ENCODE data around the gene RASD2.
A peak's percentile ranks its signal among the peaks of the same experiment; 100 is the strongest.
"Not testable (repeated sequence)": the region's sequence is repeated elsewhere in the genome, so short reads cannot be mapped to it uniquely, and the experiment has no call there.

The RASD2 gene, protein sequence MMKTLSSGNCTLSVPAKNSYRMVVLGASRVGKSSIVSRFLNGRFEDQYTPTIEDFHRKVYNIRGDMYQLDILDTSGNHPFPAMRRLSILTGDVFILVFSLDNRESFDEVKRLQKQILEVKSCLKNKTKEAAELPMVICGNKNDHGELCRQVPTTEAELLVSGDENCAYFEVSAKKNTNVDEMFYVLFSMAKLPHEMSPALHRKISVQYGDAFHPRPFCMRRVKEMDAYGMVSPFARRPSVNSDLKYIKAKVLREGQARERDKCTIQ

DNA sequence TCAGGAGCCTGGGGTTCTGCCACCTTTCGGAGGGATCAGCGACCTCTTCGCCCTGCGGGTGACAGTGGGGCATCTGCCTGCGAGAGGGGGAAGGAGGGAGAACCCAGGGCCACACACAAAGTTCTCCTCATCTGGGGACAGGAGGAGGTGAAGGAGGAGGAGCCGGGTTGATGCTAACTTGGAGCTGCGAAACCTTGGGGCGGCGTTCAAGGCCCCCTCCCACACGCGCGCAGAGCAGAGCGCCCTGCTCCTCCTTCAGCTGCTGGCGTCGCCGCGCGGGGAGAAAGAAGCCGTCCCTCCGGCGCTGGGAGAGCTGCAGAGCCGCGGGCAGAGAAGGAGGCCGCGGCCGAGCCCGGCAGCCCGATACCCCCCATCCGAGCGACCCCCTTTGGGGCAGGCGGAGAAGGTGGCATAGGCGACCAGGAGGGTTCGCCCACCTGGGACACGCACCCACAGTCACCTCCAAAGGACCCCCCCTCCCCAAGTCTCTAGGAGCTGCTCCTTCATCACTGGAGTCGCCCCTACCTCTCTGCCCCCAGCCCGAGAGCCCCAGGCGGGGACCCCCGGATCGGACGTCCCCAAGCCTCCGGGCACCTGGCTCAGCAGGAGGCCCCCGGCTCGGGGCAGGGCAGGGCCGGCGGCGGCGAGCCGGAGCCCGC is at the start of gene RASD2:
RASD2 (plus strand) TSS at position 237 of the 659 bp plus-strand sequence. CDS start 5,979 bp downstream, outside the sequence.
- TF ChIP-seq, protein P1, sequence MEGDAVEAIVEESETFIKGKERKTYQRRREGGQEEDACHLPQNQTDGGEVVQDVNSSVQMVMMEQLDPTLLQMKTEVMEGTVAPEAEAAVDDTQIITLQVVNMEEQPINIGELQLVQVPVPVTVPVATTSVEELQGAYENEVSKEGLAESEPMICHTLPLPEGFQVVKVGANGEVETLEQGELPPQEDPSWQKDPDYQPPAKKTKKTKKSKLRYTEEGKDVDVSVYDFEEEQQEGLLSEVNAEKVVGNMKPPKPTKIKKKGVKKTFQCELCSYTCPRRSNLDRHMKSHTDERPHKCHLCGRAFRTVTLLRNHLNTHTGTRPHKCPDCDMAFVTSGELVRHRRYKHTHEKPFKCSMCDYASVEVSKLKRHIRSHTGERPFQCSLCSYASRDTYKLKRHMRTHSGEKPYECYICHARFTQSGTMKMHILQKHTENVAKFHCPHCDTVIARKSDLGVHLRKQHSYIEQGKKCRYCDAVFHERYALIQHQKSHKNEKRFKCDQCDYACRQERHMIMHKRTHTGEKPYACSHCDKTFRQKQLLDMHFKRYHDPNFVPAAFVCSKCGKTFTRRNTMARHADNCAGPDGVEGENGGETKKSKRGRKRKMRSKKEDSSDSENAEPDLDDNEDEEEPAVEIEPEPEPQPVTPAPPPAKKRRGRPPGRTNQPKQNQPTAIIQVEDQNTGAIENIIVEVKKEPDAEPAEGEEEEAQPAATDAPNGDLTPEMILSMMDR (IDR thresholded peaks at IDR 0.05): no peak
- H3K27ac Mint-ChIP-seq: no peak within 1 kb of the TSS
- peak; percentile 58 for DNase-seq
- no peaks in the 10 kb centered on the region for H3K9me3 Mint-ChIP-seq
- no peaks in the 10 kb centered on the region for H3K36me3 Mint-ChIP-seq (ENCODE audit: low read depth)
- peaks cover 33% of the 10 kb centered on the region for H3K4me1 Mint-ChIP-seq
- peaks cover 80% of the 10 kb centered on the region for H3K27me3 Mint-ChIP-seq (ENCODE audit: low read depth, poor library complexity)
- H3K4me3 Mint-ChIP-seq: peak within 1 kb of the TSS; percentile 73

DNA sequence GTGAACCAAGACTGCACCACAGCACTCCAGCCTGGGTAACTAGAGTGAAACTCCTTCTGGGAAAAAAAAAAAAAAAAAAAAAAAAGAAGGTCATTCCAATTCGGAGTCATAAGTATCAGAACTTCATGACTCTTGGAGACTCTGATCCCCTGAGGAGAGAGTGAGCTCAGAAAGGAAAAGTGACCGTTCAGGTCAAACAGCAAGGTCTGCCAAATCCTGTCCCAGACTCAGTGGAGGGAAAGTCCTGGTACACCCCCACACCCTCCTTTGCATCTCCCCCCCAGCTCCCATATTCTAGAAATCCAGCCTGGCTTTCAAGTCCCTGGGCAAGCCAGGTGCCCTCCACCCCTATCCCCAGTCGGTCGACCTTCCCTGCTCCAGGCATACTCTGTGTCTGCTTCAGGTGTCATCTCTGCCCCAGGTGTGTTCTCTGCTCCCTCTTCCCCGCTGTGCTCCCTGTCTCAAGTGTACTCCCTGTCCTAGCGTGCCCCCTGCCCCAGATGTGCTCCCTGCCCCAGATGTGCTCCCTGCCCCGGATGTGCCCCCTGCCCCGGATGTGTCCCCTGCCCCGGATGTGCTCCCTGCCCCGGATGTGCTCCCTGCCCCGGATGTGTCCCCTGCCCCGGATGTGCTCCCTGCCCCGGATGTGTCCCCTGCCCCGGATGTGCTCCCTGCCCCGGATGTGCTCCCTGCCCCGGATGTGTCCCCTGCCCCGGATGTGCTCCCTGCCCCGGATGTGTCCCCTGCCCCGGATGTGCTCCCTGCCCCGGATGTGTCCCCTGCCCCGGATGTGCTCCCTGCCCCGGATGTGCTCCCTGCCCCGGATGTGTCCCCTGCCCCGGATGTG is 49.3 kb upstream of the RASD2 start:
- not testable (repeated sequence) for DNase-seq; H3K9me3 Mint-ChIP-seq; H3K4me1 Mint-ChIP-seq; H3K36me3 Mint-ChIP-seq (ENCODE audit: low read depth); H3K27ac Mint-ChIP-seq; H3K4me3 Mint-ChIP-seq
- H3K27me3 Mint-ChIP-seq (ENCODE audit: low read depth, poor library complexity): peaks cover 39% of the 10 kb centered on the region

DNA sequence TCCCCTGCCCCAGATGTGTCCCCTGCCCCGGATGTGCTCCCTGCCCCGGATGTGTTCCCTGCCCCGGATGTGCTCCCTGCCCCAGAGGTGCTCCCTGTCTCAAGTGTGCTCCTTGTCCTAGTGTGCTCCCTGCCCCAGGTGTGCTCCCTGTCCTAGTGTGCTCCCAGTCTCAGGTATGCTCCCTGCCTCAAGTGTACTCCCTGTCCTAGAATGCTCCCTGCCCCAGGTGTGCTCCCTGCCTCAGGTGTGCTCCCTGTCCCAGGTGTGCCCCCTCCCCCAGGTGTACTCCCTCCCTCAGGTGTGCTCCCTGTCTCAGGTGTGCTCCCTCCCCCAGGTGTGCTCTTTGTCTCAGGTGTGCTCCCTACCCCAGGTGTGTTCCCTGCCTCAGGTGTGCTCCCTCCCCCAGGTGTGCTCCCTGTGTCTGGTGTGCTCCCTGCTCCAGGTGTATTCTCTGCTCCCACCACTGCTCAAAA is 48.7 kb upstream of the RASD2 start:
- TF ChIP-seq, protein P1 (IDR thresholded peaks at IDR 0.05): no peak
- Mint-ChIP-seq H3K9me3 (no peaks in the 10 kb centered on the region), H3K4me1 (peaks cover 4% of the 10 kb centered on the region), H3K27ac (no peak overlapping the region), H3K36me3 (ENCODE audit: low read depth) (no peaks in the 10 kb centered on the region), H3K27me3 (ENCODE audit: low read depth, poor library complexity) (peaks cover 39% of the 10 kb centered on the region), H3K4me3 (no peak overlapping the region)
- no peak for DNase-seq

DNA sequence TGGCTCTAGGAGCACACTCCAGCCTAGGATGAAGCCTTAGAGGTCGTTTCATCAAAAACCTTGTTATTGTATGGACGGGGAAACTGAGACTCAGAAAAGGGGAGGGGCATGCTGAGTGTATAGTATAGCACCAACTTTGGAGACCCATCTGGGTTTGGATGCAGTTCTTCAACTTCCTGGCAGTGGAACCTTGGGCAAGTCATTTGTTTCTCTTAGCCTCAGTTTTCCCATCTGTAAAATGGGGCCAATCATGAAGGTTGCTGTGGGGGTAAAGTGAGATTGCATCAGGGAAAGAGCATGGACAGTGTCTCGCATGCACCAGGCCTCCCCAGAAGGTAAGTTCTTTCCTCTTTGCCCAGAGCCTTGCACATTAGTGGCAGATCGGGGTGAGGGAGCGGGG is 47.6 kb upstream of the RASD2 start:
- H3K4me3 Mint-ChIP-seq: no peak overlapping the region
- H3K27ac Mint-ChIP-seq: no peak overlapping the region
- H3K36me3 Mint-ChIP-seq (ENCODE audit: low read depth): no peaks in the 10 kb centered on the region
- TF ChIP-seq, protein P1 (IDR thresholded peaks at IDR 0.05): no peak
- H3K4me1 Mint-ChIP-seq: peaks cover 4% of the 10 kb centered on the region
- DNase-seq: no peak
- no peaks in the 10 kb centered on the region for H3K9me3 Mint-ChIP-seq
- H3K27me3 Mint-ChIP-seq (ENCODE audit: low read depth, poor library complexity): peaks cover 29% of the 10 kb centered on the region

DNA sequence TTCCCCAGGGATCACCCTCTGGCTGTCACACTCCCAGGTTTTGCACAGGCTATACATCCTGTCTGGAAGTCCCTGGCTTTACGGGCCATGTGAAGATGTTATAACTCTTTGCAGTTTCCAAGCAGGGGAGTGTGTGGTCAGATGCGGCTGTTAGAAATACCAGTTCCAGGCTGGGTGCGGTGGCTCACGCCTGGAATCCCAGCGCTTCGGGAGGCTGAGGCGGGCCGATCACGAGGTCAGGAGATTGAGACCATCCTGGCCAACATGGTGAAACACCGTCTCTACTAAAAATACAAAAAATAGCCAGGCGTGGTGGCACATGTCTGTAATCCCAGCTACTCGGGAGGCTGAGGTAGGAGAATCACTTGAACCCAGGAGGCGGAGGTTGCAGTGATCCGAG is 44.9 kb upstream of the RASD2 start:
- not testable (repeated sequence) for H3K4me1 Mint-ChIP-seq; H3K36me3 Mint-ChIP-seq (ENCODE audit: low read depth); DNase-seq; H3K27ac Mint-ChIP-seq; H3K9me3 Mint-ChIP-seq; H3K4me3 Mint-ChIP-seq
- peaks cover 26% of the 10 kb centered on the region for H3K27me3 Mint-ChIP-seq (ENCODE audit: low read depth, poor library complexity)

DNA sequence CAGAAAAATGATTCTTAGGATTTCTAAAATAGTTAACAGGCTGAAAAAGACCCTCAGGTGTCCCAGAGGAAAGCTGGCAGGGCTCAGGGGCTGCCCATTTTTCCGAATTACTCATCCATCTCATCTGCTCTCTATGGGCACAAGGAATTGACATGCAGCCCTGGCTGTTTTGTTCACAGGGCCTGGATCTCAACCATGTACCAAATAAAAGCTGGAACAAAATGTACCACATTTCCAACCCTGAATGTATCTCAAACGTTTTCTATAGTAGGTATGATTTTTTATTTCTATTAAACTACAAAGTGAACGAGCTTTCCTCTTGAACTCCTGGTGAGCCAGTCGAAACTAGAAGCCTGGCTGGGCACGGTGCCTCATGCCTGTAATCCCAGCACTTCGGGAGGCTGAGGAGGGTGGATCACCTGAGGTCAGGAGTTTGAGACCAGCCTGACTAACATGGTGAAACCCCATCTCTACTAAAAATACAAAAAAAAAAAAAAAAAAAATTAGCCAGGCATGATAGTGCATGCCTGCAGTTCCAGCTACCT is 43.8 kb upstream of the RASD2 start:
- no peak for DNase-seq
- Mint-ChIP-seq H3K27ac (no peak overlapping the region), H3K9me3 (peaks cover 5% of the 10 kb centered on the region), H3K4me3 (no peak overlapping the region), H3K27me3 (ENCODE audit: low read depth, poor library complexity) (peaks cover 26% of the 10 kb centered on the region), H3K36me3 (ENCODE audit: low read depth) (peaks cover 4% of the 10 kb centered on the region), H3K4me1 (no peaks in the 10 kb centered on the region)
- TF ChIP-seq, protein P1 (IDR thresholded peaks at IDR 0.05): no peak

Data from nephron progenitor cell (in vitro differentiated cells).